NK-92 (cell line): ENCODE data around the gene FAM193A.
"Not testable (repeated sequence)": the region's sequence is repeated elsewhere in the genome, so short reads cannot be mapped to it uniquely, and the experiment has no call there.

Experiments used
- DNase-seq: peaks from one replicate; lab custom pipeline; 2025; ENCODE audit not compliant: unreplicated experiment; lab: John Stamatoyannopoulos, UW

The FAM193A gene

GRCh38 chr4:2767046-2767704, 230.7 kb downstream of the FAM193A start:
- DNase-seq: no peak

GRCh38 chr4:2767705-2768074, 231.2 kb downstream of the FAM193A start:
- no peak for DNase-seq

GRCh38 chr4:2768124-2768523, 231.7 kb downstream of the FAM193A start:
- DNase-seq: no peak

GRCh38 chr4:2768921-2769336, 232.5 kb downstream of the FAM193A start:
- DNase-seq: no peak

GRCh38 chr4:2771264-2771663, 234.8 kb downstream of the FAM193A start:
- no peak for DNase-seq

- DNase-seq: not testable (repeated sequence)
Measured at GRCh38 chr4:2780643-2781042, 244.2 kb downstream of the FAM193A start.

GRCh38 chr4:2781911-2782310, 245.5 kb downstream of the FAM193A start:
- DNase-seq: no peak
